DND-41 (cell line): ENCODE results near the gene NDUFB7.

Experiments
- ATAC-seq: fragments of 200-7000 bp; cut with Tn5 transposase; 3 replicates; pipeline ENCODE4 v1.9.1; 2021; ENCODE audit warnings: low read depth; ENCODE audit not compliant: insufficient read depth
- DNase-seq: peaks from one replicate; pipeline ENCODE4 v3.0.0-alpha.2; 2020
- H2AFZ ChIP-seq: 2 replicates; pipeline ENCODE4 v1.6.0; 2012; ENCODE audit warnings: low read depth, low read length
- H3K27ac ChIP-seq: 2 replicates; pipeline ENCODE4 v1.5.1; 2012; ENCODE audit warnings: low read length, inconsistent platforms
- H3K27me3 ChIP-seq: fragments of 200-600 bp; sonication (generic); 2 replicates; pipeline ENCODE4 v1.6.0; 2012; ENCODE audit warnings: low read length, mild to moderate bottlenecking, inconsistent platforms; ENCODE audit not compliant: insufficient read depth, poor library complexity
- H3K36me3 ChIP-seq: 2 replicates; pipeline ENCODE4 v1.5.1; 2012; ENCODE audit warnings: low read length, inconsistent platforms; ENCODE audit not compliant: insufficient read depth
- H3K4me1 ChIP-seq: 2 replicates; pipeline ENCODE4 v1.5.1; 2012; ENCODE audit warnings: mild to moderate bottlenecking, low read length; ENCODE audit not compliant: insufficient read depth
- H3K4me2 ChIP-seq: 2 replicates; pipeline ENCODE4 v1.6.0; 2012; ENCODE audit warnings: mild to moderate bottlenecking, moderate library complexity, low read length, inconsistent platforms; ENCODE audit not compliant: insufficient read depth
- H3K4me3 ChIP-seq, 2 experiments: fragments of 200-600 bp in 1 of 2; shearing (Covaris generic) in 1 of 2; 2 replicates each; pipeline ENCODE4 v1.5.1; 2012 to 2016; ENCODE audit warnings: inconsistent platforms in 2 of 2, low read length in 2 of 2, mild to moderate bottlenecking in 2 of 2, low read depth in 1 of 2, moderate library complexity in 1 of 2
- H3K79me2 ChIP-seq: 2 replicates; pipeline ENCODE4 v1.6.0; 2012; ENCODE audit warnings: low read length, inconsistent platforms; ENCODE audit not compliant: insufficient read depth
- H3K9ac ChIP-seq: 2 replicates; pipeline ENCODE4 v1.6.0; 2012; ENCODE audit warnings: low read depth, mild to moderate bottlenecking, inconsistent platforms, low read length, moderate library complexity
- H3K9me3 ChIP-seq: 2 replicates; pipeline ENCODE4 v1.5.1; 2012; ENCODE audit warnings: low read length, moderate library complexity, mild to moderate bottlenecking, inconsistent platforms; ENCODE audit not compliant: insufficient read depth, severe bottlenecking
- H4K20me1 ChIP-seq: 2 replicates; pipeline ENCODE4 v1.6.0; 2012; ENCODE audit warnings: low read length; ENCODE audit not compliant: insufficient read depth
- EZH2 ChIP-seq: IDR thresholded peaks from 3 replicates; pipeline ENCODE4 v1.6.1; 2012; ENCODE audit warnings: borderline replicate concordance, low read depth, mild to moderate bottlenecking, moderate library complexity, low read length, inconsistent platforms; ENCODE audit not compliant: severe bottlenecking
- TF ChIP-seq, protein P1 (sequence below): IDR thresholded peaks from 2 replicates; pipeline ENCODE4 v1.5.1; 2012; ENCODE audit warnings: borderline replicate concordance, low read length, moderate library complexity, mild to moderate bottlenecking; ENCODE audit not compliant: poor library complexity, severe bottlenecking; ENCODE audit errors: extremely low read depth

Gene NDUFB7

DNA sequence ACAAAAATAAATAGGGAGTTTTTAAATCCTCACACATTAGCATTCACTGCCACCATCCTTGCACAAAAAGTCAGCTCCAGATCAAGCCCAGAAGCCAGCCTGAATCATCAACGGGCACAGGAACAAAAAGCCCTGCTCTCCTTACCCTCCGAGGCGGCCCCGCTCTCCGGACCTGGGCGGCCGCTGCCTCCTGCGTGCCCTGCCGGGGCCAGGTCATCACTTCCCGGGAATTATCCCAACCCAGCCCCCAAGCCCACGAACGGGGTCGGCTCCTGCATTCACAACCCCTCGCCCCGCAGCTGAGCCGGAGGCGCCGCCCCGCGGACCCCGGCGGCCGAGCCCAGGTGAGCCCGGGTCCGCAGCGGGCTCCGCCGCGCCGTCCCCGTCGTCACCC lies 54.4 kb downstream of the NDUFB7 start:
- H2AFZ ChIP-seq: no peak overlapping the region
- peak overlapping the region; percentile 89 for H3K9ac ChIP-seq
- TF ChIP-seq, protein P1, sequence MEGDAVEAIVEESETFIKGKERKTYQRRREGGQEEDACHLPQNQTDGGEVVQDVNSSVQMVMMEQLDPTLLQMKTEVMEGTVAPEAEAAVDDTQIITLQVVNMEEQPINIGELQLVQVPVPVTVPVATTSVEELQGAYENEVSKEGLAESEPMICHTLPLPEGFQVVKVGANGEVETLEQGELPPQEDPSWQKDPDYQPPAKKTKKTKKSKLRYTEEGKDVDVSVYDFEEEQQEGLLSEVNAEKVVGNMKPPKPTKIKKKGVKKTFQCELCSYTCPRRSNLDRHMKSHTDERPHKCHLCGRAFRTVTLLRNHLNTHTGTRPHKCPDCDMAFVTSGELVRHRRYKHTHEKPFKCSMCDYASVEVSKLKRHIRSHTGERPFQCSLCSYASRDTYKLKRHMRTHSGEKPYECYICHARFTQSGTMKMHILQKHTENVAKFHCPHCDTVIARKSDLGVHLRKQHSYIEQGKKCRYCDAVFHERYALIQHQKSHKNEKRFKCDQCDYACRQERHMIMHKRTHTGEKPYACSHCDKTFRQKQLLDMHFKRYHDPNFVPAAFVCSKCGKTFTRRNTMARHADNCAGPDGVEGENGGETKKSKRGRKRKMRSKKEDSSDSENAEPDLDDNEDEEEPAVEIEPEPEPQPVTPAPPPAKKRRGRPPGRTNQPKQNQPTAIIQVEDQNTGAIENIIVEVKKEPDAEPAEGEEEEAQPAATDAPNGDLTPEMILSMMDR: peak; percentile 3
- no peak for TF ChIP-seq EZH2
- ATAC-seq (no peak), DNase-seq (no peak)
- H3K9me3 ChIP-seq: no peaks in the 10 kb centered on the region
- H3K4me3 ChIP-seq: peak overlapping the region; percentile 85 to 92; a peak in 3 of 4 replicates
- peaks cover 44% of the 10 kb centered on the region for H3K4me1 ChIP-seq
- peaks cover 37% of the 10 kb centered on the region for H3K79me2 ChIP-seq
- H3K27me3 ChIP-seq: no peaks in the 10 kb centered on the region
- peak overlapping the region; percentile 98 for H3K4me2 ChIP-seq
- peaks cover 40% of the 10 kb centered on the region for H4K20me1 ChIP-seq
- H3K36me3 ChIP-seq: peaks cover 35% of the 10 kb centered on the region
- peak overlapping the region; percentile 95 for H3K27ac ChIP-seq

DNA sequence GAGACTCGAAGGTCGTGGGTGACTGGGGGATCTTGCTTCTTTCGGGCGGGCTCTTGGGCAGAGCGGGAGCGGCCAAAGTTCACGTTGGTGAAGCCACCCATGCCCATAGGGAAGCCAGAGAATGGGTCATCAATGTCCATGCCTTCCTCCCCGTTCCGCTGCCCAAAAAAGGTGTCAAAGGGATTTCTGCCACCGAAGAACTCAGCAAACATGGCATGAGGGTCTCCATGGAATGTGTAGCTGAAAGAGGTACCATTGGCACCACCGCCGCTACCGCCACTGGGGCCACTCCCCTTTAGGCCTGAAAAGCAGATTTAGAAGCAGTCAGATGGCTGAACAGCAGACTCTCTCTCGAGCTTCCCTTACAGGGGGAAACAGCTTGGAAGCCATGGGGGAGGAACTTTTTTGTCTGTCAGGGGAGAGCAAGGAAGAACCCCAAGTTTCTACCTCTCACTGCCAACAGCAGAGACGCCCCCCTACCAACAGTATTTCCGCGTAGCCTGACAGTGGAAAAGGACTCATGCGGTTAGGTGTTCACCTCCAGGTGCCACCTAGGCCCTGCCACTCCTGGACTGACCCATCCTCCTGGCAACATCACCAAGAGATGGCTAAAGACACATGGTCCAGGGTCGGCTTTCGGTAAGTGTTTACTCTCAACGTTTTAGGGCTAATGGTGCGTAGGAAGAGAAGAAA lies 55.0 kb downstream of the NDUFB7 start:
- Histone ChIP-seq H3K4me2 (peak overlapping the region; percentile 98), H4K20me1 (peaks cover 40% of the 10 kb centered on the region), H3K79me2 (peaks cover 37% of the 10 kb centered on the region), H3K9ac (peak overlapping the region; percentile 89), H3K4me1 (peaks cover 44% of the 10 kb centered on the region), H3K27ac (peak overlapping the region; percentile 95), H2AFZ (no peak overlapping the region), H3K4me3 (peak overlapping the region; percentile 85 to 92; a peak in 3 of 4 replicates), H3K27me3 (no peaks in the 10 kb centered on the region), H3K36me3 (peaks cover 35% of the 10 kb centered on the region), H3K9me3 (no peaks in the 10 kb centered on the region)
- ATAC-seq (no peak), DNase-seq (no peak)
- TF ChIP-seq EZH2: no peak
- TF ChIP-seq, protein P1: no peak
